GM19468 (cell line): Measurements from ENCODE around the gene ARHGAP45.
A peak's percentile ranks its signal among the peaks of the same experiment; 100 is the strongest.

ENCODE experiments used
- ATAC-seq: cut with Tn5 transposase; IDR thresholded peaks from one replicate; pipeline ENCODE4 v1.9.1; 2021; ENCODE audit warnings: mild to moderate bottlenecking, moderate library complexity, moderate number of reproducible peaks; ENCODE audit not compliant: unreplicated experiment; ENCODE audit errors: extremely low read depth

ARHGAP45 gene

GRCh38 chr19:1082928-1083816, 16.2 kb downstream of the ARHGAP45 start:
- ATAC-seq: no peak

DNA sequence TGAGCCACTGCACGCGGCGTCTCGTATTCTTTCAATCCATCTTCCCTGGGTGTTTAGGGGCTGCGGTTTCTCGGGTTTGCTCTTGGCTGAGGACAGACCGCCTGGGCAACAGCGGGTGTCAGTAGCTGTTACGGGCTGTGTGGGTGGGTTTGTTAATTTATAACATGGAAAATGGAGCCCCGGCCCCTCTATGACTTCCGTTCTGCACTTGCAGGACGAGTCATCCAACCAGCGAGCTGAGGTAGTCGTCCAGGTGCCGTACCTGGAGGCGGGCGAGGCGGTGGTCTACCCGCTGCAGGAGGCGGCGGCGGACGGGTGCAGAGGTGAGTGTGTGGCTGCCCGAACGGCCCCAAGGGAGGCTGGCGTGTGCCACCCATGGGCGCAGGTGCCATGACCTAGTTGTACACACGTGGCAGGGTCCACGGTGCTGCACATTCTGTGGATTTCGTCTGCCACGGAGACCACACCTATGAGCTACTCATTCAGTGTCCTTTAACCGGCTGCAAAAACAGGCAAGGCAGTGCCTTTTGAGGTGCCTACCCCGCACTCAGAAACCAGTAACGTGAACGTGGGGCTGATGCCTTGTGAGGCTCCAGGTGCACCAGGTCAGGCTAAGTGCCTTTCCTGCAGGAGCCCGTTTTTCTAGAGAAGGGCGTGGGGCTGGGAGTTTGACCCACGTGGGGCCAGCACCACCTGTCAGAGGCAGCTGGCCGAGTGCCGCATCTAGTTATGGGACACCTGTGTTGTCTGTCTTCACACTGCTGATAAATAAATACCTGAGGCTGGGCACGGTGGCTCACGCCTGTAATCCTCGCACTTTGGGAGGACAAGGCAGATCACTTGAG, 17.3 kb downstream of the ARHGAP45 start:
- ATAC-seq: no peak

GRCh38 chr19:1085053-1085658, 18.2 kb downstream of the ARHGAP45 start:
- no peak for ATAC-seq

DNA sequence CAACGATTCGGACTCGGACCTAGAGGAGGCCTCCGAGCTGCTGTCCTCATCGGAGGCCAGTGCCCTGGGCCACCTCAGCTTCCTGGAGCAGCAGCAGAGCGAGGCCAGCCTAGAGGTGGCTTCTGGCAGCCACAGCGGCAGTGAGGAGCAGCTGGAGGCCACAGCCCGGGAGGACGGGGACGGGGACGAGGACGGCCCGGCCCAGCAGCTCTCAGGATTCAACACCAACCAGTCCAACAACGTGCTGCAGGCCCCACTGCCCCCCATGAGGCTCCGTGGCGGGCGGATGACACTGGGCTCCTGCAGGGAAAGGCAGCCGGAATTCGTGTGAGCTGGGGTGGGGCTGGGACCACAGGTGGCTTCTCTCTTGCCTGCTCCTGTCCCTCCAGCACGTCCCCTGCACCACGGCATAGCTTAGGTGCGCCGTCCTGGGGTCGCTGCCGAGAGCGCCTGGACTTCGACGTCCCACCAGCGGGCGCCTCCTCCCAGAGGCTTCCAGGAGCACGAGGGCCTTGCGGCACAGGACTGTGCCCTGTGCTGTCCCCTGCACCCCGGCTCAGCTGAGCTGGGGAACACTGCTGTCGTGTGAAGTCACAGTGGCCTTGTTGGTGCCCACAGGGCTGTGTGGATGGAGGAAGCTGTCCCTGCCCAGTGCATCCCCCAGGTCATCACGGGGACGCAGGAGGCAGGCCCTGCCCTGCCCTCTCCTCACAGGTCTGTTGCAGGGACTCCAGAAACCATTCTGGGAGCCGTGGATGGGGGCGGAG, 18.9 kb downstream of the ARHGAP45 start:
- no peak for ATAC-seq

DNA sequence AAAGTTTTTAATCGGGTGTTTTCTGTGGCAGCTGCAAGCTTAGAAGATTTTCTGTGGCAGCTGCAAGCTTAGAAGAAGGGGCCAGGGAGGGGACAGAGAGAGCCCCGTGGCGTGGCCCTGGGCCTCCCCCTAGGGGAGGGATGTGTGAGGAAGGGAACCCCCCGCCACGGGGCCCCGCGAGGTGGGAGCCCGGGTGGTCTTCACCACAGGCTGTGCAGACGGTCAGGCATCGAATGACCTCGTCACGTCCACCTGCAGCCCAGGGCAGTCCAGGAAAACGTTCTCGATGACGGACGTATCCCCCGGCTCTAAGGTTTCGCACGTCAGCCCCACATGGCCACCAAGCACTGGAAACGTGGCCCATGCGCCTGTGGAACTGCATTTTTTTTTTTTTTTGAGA, 19.6 kb downstream of the ARHGAP45 start:
- no peak for ATAC-seq

- no peak for ATAC-seq
Observed at GRCh38 chr19:1087813-1088415, 20.9 kb downstream of the ARHGAP45 start.

GRCh38 chr19:1088416-1089010, 21.5 kb downstream of the ARHGAP45 start:
- ATAC-seq: no peak

GRCh38 chr19:1089126-1089771, 22.3 kb downstream of the ARHGAP45 start:
- ATAC-seq: no peak

- ATAC-seq: no peak
Observed at GRCh38 chr19:1089891-1090290, 22.9 kb downstream of the ARHGAP45 start.

GRCh38 chr19:1090731-1091543, 24.0 kb downstream of the ARHGAP45 start:
- no peak for ATAC-seq

- no peak for ATAC-seq
Observed at GRCh38 chr19:1091544-1092175, 24.7 kb downstream of the ARHGAP45 start.

DNA sequence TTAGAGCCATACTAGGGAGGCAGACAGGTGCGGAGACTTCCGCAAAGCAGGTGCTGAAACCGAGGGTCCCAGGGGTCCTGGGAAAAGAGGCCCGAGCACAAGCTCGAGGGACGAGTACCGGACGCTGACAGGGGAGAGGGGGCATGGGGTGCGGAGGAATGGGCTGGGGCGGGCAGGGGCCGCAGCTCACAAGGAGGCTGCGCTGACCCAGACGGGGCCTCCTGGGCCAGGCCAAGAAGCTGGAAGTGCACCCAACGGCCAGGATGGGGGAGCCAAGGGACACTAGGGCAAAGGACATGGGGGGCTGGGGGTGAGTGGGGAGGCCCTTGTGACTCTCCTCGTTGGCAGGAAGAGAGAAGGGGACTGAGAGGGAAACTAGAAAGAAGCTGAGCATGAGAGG, 26.4 kb downstream of the ARHGAP45 start:
- ATAC-seq: no peak

DNA sequence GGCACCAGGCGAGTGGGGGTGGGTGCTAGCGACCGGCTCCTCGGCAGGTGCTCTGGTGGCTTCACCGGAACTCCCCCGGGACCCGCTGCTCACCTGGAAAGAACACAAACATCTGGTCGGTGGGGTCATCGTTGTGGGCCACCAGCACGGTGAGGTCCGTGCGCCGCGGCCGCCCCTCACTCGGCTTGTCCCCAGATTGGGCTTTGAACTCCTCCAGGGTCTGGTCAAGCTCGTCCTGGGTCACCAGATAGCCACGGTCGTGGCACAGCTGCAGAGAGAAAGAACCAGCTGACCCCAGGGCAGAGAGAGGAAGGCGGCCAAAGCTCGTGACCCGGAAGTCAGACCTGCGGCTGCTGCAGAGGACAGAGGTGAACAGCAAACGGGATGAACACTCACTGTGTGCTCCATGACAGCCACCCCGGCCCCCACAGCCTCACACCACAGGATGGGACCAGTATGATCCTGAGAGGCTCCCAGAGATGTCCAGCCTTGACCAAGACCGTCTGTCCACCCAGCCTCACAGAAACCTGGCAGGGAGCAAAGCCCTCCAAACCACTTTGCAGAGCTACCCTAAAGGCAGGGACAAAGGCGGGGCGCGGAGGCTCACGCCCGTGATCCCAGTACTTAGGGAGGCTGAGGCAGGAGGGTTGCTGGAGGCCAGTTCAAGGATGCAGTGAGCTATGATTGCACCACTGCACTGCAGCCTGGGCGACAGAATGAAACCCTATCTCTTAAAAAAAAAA, 27.0 kb downstream of the ARHGAP45 start:
- no peak for ATAC-seq

DNA sequence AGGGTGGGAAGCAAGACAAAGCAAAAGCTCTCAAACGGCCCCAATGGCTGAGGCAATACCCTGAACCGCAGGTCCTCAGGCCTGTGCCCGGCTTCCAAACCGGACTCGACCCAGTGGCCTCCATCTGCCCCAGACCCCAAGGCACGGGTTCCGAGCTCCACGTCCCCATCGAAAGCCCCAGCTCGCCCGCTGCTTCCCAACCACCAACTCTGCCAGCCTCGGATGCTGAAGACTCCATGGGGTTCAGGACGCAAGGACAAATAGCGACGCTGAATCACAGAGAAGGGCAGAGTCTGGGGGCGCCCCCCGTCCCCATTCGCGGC, 27.6 kb downstream of the ARHGAP45 start:
- no peak for ATAC-seq

DNA sequence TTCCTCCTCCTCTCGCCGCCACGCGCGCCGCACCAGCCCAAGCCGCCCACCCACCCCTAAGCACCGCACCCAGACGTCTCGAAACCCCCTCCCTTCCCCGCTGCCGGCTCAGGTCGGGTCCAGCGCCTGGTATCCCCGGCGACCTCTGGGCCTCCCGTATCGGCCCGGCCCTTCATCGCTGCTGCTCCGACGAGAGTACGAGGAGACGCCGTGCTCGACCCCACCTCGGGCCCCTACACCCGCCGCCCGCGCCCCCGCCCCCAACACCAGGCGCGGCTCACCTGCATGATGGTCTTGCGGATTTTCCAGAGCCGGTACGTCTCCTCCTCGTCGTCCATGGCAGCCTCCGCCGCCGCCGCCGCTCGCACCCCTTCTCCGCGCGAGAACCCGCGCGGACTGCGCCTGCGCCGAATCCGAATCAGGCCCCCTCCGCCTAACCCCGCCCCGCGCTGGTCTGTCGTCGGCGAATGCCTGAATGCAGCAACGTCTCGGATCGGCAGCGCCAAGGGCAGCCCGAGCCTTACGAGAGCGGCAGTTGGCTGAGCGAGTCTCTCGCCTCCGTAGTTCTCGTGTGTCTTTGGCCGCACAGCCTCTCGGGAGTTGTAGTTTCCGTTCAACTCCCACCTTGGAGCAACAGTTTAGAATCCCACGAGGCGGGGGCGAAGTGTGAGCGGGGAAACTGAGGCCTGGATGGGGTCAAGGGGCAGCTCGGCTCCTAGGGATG, 28.2 kb downstream of the ARHGAP45 start, which contains the start of gene POLR2E:
Gene POLR2E (minus strand): TSS at position 398 of the 724 bp plus-strand sequence. CDS start 60 bp downstream, at position 338.
- ATAC-seq: peak; percentile 65

DNA sequence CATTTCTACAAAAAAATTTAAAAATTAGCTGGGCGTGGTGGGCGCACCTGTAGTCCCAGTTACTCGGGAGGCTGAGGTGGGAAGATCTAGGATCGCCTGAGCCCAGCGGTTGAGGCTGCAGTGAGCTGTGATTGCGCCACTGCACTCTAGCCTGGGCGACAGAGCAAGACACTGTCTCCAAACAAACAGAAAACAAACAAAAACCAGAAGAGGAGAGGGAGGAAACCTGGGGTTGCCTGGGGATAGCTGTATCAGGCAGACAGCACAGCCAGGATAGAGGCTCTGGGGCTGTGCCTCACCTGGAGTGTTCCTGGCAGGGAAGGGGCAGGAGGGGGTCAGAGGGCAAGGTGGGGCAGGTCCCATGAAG, 30.8 kb downstream of the ARHGAP45 start:
- no peak for ATAC-seq
